Endometrium (tissue), 2 donors: ENCODE results near the gene DMBT1.

Source experiments
- FAIRE-seq: peaks from 2 replicates; lab custom pipeline; 2012; peaks lifted over from hg19 to GRCh38; lab: Jason Lieb, UNC
- donor health status: control.
- donor health status: control.

Gene DMBT1

DNA sequence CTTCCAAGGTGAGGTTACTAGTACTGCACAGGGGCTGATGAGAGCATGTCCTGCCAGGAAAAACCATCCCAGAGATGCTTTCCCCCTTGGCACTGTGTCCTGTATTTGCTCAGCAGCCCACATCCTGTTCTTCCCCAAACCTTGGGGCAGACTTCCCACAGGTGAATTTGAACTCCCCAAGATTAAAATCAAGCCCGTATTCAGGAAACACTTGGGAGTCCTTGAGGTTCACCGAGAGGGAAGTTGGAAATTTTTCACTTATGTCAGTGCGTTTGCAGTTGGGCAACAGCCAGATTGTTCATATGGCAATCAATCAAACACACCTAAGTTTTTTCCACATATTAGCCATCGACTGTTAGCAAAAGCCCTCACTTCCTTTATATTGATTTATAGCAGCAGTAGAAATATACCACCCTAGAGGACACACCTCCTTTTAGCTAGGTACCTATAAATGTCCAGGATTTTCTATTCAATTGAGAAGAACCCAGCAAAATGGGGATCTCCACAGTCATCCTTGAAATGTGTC, at the start of gene DMBT1:
TSS of gene DMBT1 (plus strand) at position 476 of the 526 bp plus-strand sequence. CDS start at position 493, 17 bp downstream.
- no peak for FAIRE-seq

DNA sequence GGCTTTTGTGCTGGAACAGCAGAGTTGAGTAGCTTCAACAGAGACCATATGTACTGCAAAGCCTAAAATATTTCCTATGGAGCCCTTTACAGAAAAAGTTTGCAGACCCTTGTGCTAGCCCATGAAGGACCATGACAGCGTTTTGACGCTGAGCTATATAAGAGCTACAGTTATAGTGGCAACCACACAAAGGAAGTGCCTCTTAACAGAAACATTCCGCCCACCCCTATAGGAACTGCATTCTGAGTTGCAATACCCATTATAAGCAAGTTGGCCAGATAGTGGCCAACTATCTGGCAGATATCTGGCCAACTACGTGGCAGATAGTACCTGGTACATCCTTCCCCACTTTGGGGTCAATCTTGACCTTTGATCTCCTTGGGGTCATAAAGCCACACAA, 47.5 kb upstream of the DMBT1 start:
- no peak for FAIRE-seq

DNA sequence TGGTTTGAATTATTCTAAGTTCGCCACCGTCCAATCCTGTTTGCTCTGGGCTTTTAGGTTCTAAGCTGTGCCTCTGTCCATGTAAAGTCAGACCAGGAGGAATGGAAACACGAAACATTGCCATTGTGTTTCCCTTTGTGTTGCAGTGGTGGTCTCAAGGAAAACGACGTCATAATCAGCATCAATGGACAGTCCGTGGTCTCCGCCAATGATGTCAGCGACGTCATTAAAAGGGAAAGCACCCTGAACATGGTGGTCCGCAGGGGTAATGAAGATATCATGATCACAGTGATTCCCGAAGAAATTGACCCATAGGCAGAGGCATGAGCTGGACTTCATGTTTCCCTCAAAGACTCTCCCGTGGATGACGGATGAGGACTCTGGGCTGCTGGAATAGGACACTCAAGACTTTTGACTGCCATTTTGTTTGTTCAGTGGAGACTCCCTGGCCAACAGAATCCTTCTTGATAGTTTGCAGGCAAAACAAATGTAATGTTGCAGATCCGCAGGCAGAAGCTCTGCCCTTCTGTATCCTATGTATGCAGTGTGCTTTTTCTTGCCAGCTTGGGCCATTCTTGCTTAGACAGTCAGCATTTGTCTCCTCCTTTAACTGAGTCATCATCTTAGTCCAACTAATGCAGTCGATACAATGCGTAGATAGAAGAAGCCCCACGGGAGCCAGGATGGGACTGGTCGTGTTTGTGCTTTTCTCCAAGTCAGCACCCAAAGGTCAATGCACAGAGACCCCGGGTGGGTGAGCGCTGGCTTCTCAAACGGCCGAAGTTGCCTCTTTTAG, 46.3 kb upstream of the DMBT1 start:
- FAIRE-seq: no peak

DNA sequence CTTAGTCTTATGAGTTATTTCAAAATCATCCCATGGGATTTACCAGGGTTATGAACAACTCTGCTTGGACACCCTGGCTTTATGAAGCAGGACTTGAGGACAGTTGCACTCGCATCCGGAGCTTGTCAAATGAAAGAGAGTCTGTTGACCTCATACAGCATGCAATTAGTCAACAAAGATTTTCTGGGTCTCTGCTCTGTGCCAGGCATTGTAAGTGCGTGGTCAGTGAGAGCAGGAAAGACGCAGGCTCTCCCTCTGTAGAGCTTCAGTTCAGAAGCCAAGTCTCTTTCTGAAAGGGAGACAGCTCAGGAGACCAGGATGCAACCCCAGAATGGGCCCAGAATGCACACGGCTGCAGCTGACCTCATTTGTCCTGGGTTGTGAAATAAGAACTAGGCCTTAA, 45.5 kb upstream of the DMBT1 start:
- no peak for FAIRE-seq

DNA sequence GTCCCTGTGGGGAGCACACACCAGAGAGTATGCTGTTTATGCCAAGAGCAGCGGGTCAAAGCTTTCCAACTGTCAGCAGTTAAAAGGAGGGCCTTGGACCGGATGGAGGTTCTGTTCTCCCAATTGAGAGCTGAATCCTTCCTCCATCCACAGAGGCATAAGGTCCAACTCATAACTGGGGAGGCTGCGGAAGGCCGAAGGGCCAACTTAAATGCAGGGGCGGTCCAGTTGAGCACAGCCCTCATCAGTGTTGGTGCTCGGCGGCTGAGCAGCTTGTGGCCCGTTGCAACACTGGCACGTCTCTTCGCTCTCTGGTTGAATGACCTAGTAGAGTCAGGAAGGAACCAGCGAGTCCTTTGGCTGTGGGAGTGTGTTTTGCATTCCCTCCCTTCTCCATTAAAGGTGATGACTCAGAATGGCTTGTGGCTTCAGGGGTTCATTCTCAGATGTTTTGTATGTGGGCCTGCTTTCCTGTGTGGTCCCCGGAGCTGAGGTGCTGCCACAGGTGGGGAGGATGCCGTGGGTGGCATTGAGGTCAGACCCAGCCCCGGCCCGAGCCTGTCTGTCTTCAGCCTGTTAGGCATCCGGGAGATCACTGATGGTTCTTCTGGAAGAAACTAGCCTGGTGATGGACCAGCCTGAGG, 44.8 kb upstream of the DMBT1 start:
- FAIRE-seq: no peak

DNA sequence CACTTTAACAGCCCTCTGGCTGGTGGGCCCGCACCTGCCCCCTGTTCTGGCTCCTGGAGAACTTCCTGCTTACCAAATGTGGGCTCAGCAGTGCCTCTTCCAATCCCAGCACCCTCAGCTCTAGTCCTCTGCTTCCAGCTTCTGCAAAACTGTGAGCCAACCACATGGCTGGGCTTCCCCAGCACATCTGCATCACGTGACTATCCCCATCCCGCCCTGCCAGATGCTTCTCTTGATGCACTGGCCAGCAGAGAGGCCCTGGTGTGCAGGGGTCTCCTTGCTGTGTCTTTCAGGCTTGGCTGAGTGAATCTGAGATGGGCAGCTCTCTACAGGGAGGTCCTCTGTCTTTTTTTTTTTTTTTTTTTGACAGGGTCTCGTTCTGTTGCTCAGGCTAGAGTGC, 43.8 kb upstream of the DMBT1 start:
- no peak for FAIRE-seq

DNA sequence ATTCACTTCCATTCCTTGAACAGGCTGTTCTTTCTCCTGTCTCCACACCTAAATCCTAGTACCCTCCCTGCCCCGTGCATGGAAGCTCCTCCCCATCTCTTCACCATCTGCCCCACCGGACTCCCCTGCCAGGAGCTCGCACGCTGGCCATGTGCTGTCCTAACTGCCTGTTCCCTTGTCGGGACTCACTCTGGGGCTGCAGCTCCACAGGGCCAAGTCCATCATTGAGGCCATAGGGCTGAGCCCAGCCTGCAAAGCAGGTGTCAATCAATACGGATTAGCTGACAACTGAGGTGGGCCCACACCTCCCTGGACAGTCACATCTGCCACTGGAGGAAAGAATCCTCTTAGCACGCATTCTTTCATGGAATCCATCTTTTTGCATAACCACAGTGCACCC, 41.4 kb upstream of the DMBT1 start:
- FAIRE-seq: no peak

DNA sequence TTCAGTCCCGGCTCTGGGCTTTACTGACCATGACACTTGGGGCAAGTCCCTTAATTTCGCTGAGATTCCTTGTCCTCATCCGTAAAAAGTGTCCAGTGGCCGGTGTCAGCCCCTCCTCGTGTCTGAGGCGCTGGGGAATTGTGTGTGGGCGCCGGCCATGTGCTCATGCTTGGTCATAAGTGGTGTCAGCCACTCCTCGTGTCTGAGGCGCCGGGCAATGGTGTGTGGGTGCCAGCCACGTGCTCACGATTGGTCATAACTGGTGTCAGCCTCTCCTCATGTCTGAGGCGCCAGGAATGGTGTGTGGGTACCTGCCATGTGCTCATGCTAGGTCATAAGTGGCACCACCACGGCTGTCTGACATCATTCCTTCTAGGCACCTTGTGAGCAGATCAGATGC, 40.7 kb upstream of the DMBT1 start:
- FAIRE-seq: no peak

DNA sequence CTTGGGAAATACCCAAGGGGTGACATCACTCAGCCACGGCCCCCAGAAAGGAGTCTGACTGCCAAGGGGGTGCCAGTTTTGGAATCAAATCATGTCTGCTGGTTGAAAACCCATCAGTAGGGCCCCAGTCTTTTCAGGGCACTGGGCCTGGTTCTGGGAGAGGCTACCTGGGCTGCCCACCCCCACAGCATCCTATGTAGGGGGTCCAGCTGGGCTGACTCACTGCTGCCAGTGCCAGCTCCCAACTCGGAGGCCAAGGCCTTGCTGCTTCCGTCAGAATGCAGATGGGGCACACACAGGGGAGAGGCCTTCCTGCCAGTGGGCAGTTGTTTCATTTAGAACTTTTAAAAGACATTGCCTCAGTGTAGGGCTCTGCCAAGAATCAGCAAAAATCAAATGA, 39.5 kb upstream of the DMBT1 start:
- no peak for FAIRE-seq

DNA sequence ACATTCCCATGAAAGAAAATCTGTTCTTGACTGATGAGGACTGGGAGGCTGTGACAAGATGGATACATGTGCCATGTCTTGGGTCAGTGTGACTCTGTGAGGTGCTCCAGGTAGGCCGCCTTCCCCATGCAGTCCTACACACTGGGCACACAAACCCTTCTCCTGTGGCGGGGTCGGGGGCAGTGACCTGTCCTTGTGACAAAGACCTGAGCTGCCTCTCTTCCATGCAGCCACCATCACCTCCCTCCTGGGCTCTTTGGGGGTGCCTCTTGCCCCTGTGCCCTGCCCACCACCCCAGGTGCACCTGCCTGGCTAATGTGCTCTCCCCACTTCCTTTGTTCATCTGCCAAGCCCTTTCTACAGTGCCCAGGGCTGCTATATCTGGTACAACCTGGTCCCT, 35.7 kb upstream of the DMBT1 start:
- FAIRE-seq: no peak

DNA sequence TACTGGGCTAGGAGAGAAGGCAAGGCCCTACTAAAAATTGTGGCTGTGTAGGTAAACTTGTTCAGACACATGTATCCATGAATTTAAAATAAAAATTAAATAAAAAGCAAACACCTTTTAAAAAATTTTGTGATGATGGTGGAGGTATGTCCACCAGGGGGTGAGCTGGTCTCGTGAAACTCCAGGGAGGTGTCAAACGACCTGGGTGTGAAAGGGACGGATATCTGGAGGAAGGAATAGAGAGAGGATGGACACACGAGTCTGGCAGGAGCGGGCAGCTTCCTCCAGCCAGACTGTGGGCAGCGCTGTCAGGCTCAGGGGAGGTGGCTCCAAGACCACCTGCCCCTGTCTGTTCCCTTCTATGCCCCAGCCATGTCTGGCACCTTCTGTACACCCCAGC, 34.8 kb upstream of the DMBT1 start:
- no peak for FAIRE-seq

DNA sequence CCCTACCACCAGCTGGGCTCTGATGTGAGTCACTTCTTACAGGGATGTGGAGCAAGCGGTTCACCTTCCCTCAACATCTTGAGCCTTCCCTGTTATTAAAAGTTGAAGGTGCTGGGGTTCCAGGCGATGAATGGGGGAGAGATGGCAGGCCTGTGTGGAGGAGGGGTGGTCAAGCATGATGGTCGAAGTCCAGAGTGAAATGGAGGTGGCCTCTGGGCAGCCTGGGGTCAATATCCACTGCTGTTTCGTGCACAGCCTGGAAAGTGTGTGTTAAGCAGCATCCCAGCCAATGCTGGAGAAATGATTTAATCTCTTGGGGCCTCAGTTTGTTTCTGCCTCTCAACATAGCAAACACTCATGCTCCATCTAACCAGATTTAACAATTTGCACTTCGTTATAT, 33.7 kb upstream of the DMBT1 start:
- no peak for FAIRE-seq

DNA sequence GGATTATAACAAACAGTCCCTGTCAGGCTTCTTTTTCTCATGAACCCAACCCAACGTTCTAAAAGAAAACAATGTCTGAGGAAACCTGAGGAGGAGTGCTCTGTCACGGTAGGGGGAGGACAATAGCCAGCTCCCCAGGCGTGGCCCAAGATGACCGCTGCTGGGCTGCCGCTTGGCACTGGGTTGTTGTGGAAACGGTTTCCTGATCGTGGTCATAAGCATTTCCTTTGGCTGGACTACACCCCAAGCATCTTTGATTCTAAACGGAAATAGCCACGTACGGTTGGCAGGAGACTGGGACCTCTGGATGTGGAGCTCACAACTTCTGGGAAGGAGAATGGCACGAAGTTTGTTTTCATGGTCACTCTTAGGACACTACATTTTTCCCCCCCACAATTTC, 30.4 kb upstream of the DMBT1 start:
- FAIRE-seq: no peak

DNA sequence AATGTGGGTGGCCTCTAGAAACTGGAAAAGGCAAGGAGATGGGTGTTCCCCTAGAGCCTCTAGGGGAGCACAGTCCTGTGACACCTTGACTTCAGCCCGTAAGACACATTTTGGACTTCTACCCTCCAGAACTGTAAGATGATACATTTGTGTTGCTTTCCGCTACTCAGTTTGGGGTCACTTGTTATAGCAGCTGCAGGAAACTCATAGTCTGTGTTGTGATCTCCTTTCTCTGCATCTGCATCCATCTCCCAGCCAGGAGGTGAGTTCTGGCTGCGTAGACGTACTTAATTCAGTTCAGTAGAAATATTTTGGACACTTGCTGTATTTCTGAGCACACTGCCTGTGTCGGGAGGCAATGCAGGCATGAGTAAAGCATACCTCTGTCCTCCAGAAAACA, 29.3 kb upstream of the DMBT1 start:
- FAIRE-seq: no peak

DNA sequence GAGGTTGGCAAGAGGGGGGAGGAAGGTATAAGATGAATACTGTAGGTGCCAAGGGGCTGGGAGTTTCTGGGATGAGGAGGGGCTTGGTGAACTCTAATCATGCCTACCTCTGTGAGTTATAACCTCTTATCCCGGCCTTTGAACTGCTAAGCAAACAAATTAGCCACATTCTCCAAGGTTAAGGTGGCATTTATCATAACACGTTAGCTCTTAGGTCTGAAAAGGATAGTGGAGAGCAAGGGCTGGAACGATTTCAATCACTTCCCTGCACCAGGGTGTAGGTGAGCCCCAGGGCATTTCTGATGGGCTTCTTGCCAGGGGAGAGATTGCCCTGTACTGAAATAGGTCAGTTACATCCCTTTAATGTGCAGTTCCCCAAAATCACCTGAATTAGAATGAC, 28.6 kb upstream of the DMBT1 start:
- FAIRE-seq: no peak

DNA sequence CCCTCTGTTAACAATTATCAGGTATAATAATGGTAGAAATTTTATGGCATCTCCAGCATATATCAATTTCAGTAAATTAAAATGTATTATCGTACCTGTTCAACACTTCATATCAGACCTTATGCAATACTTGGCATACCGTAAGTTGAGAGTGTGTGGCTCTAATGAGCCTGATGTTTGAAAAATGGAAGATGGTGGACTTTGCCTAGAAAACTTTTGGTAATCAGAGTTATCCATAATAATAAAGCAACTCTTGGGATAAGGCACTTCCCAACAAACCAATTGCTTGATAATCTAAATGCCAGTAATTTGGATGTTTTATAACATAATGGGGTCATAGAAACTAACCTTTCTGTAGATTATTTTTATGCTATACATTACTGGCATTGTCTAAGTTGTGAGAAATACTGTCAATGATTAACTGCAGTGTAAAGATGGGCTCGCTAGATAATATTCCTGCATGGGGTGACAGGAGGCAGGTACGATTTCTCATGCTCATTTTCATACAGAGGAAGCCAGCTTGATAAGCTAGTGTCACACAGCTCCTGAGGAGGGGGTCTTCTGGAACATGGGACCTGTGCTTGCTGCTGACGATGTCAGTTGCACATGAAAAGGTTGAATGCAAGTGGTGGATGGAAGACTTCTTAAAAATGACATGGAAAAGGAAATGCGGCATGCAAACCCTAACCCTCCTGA, 27.8 kb upstream of the DMBT1 start:
- no peak for FAIRE-seq

DNA sequence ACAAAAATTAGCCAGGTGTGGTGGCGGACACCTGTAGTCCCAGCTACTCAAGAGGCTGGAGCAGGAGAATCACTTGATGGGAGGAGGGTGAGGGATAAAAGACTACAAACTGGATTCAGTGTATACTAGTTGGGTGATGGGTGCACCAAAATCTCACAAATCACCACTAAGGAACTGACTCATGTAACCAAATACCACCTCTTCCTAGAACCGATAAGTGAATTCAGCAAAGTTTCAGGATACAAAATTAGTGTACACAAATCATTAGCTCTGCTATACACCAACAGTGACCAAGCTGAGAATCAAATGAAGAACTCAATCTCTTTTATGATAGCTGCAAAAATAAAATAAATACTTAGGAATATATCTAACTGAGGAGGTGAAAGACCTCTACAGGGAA, 23.0 kb upstream of the DMBT1 start:
- FAIRE-seq: no peak

DNA sequence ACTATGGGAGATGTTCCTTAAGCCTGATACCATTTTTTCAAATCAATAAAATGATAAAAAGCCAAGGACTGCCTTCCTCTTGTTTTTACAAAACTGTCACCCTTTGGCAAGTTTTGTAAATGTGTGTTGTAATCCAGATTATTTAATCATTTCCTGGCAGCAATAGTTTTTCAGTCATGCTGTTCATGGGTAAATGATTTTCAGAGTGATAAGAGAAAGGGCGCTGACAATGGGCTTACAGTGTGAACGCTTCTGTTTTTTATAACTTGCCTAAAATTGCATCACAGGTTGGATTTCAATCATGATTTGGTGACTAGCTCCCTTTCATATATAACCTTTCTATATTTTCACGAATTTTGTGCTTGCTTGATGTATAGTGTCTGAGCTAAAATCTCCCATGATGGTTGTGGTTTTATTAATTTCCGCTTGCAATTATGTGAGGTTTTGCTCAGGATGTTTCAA, 19.0 kb upstream of the DMBT1 start:
- no peak for FAIRE-seq

DNA sequence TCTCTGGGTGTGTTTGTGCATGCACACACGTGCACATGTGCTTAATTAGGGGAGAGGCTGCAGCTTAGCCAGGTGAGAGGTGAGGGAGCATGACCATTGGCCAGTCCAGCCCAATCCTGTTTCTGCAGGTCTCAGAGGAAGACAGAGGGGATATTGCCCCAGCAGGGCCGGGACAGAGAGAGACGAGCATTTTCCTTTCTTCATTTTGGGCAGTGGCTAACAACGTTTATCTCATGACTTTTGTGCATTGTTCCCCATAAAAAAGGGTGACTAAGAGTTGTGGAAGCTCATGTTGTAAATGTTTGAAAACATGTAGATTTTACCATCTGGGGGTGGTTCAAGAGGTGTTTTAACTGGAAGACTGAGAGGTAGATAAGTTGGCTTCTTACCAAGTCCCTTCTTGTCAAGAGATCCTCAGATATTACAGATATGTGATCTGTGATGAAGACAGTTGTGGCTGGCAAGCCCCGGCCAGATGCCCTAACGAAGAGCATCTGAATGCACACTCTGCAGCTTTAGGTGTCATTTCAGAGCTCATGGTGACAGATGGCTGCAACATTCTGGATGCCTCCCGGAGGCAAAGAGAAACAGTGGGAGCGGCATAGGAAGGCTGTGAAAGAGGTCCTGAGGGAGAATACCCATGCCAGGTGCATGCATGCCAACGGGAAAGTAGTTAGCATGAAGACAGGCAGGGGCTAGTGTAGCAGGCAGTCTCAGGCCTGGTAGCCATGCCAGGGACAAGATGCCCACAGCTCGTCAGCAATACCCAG, 16.7 kb upstream of the DMBT1 start:
- FAIRE-seq: no peak

DNA sequence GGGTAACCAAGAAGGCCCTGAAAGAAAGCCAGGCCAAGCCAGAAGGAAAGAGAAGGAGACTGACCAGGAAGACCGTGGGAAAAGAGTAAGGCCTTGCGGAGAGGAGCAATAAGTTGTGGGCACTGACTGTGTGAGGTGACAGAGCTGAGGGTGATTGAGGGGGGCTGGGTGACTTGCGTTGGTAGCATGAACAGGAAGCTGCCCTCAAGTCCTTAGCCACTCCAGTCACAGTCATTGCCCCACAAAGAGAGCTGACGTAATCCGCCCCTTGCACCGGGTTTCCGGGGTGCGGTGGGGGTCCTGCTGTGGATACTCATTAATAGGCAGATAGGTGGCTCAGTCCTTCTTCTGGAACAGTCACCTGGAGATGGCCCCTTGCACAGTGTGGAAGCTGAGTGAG, 16.1 kb upstream of the DMBT1 start:
- no peak for FAIRE-seq

DNA sequence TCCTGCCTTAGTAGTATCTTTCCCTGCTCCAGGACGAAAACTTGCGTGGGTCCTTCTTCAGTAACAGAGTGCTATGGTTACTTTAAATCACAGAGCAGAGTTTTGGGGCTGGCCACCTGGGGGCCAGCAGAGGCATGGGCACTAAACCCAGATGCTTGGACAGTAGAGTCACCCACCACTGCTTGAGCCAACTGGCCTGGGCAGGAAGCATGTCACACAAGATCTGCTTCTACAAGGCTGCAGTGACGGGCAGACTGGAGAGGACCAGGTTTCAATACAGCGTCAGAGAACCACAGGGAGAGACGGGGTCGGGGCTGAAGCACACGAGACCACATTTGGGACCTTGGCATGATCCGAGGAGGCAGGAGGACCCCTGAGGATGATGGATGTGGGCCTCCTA, 14.3 kb upstream of the DMBT1 start:
- FAIRE-seq: no peak

DNA sequence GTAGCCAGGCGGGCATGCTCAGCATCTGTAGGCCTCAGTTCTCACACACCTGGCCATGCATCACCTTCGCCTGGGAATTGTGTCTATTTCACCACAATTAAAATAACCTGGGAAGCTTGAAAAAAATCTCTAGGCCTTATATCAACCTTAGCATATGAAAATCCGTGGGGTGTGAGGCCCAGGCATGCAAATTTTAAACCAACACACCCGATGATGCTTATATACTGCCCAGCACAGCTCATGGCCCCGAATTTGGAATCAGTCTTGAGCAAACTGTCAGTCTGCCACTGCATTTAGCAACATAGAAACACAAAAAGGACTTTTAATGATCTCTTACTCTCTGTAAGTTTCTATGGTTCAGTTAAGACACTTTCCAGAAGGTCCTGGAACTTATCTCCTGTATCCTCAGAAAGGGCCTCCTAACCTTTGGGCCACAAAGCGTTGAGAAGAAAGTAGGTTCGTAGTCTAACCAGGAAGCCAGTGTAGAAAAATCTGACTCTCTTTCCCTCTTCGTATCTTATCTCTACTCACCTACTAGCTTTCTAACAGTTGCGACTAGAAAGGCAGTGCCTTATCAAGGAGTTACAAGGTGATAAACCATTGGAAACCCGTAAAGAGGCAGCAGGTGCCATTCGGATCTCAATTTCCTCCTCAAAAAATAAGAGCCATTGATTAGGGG, 12.0 kb upstream of the DMBT1 start:
- FAIRE-seq: no peak
